HCT116 (cell line): Measurements from ENCODE around the gene FAM83G. TPM values are rescaled to one million over a fixed set of nuclear protein-coding genes. Genes with fewer than 3 reads are reported as not detected.

Experiments
- ATAC-seq: fragments of 200-7000 bp; cut with Tn5 transposase; 2 replicates; pipeline ENCODE4 v1.9.1; 2020; ENCODE audit warnings: mild to moderate bottlenecking, moderate library complexity
- BruUV-seq: library from RNA; stranded (reverse); fragments of 400-500 nt; replicated peaks from 2 replicates; lab custom pipeline; 2021; lab: Mats Ljungman, UMichigan
- CTCF ChIA-PET: fragments of 300-600 bp; sonication (Branson Sonifier 250); formaldehyde crosslinking; loops from one replicate; lab custom pipeline; 2021; ENCODE audit warnings: antibody characterized with exemption; lab: Charles Lee
- POLR2A ChIA-PET: fragments of 300-600, 350-600 bp; sonication (Branson Sonifier 250); formaldehyde crosslinking; loops from one replicate; lab custom pipeline; 2021; ENCODE audit warnings: antibody characterized with exemption; lab: Charles Lee
- RAD21 ChIA-PET, 2 experiments: fragments of 300-600 bp; sonication (Branson Sonifier 250); formaldehyde crosslinking; loops; one replicate each; lab custom pipeline; 2023; ENCODE audit warnings: low total read pairs in 2 of 2; ENCODE audit not compliant: uncharacterized antibody in 2 of 2, unreplicated experiment in 2 of 2, low non-redundant PET in 1 of 2; lab: Charles Lee
- DNase-seq: peaks from one replicate; pipeline ENCODE4 v3.0.0-alpha.2; 2010; ENCODE audit warnings: low read depth, low spot score
- H2AFZ ChIP-seq: fragments of 200-600 bp; shearing (Covaris generic), sonication (generic); 2 replicates; pipeline ENCODE4 v1.6.1; 2017; ENCODE audit warnings: low read depth, mixed run types, mixed read lengths, antibody characterized with exemption, low read length; ENCODE audit not compliant: poor library complexity, severe bottlenecking
- H3K27ac ChIP-seq: 2 replicates; pipeline ENCODE4 v1.5.1; 2012; ENCODE audit warnings: low read depth, low read length
- H3K27me3 ChIP-seq: fragments of 200-600 bp; sonication (generic); 2 replicates; pipeline ENCODE4 v1.6.1; 2016; ENCODE audit warnings: mixed run types, low read length, mixed read lengths; ENCODE audit not compliant: insufficient read depth
- H3K36me3 ChIP-seq, 2 experiments: fragments of 200-500 bp in 1 of 2; fragments of 200-600 bp in 1 of 2; sonication (Bioruptor generic) in 1 of 2; sonication (generic) in 1 of 2; 2 replicates each; pipeline versions ENCODE4 v1.5.1 to v1.6.1; 2014 to 2016; ENCODE audit warnings: low read length in 2 of 2, inconsistent platforms in 1 of 2, mixed read lengths in 1 of 2, mixed run types in 1 of 2; ENCODE audit not compliant: insufficient read depth in 2 of 2, control insufficient read depth in 1 of 2
- H3K4me1 ChIP-seq, 2 experiments: fragments of 200-600 bp in 1 of 2; sonication (generic) in 1 of 2; 2 replicates each; pipeline versions ENCODE4 v1.5.1 to v1.6.1; 2012 to 2017; ENCODE audit warnings: low read length in 2 of 2, inconsistent platforms in 1 of 2, mild to moderate bottlenecking in 1 of 2, mixed read lengths in 1 of 2, mixed run types in 1 of 2, moderate library complexity in 1 of 2; ENCODE audit not compliant: insufficient read depth in 2 of 2, control insufficient read depth in 1 of 2
- H3K4me2 ChIP-seq: fragments of 200-600 bp; sonication (generic); 2 replicates; pipeline ENCODE4 v1.6.1; 2017; ENCODE audit warnings: mixed run types, low read length, mixed read lengths
- H3K4me3 ChIP-seq, 2 experiments: fragments of 200-600 bp in 1 of 2; sonication (generic) in 1 of 2; replicated peaks in 1 of 2; 2 replicates each; pipeline ENCODE4 v1.5.1; 2011 to 2016; ENCODE audit warnings: low read length in 2 of 2, control low read depth in 1 of 2, low read depth in 1 of 2, mild to moderate bottlenecking in 1 of 2, mixed read lengths in 1 of 2, mixed run types in 1 of 2
- H3K79me2 ChIP-seq: fragments of 200-600 bp; sonication (generic); 2 replicates; pipeline ENCODE4 v1.6.1; 2017; ENCODE audit warnings: mild to moderate bottlenecking, mixed run types, low read length, moderate library complexity, mixed read lengths; ENCODE audit not compliant: insufficient read depth
- H3K9ac ChIP-seq: fragments of 200-600 bp; sonication (generic); 2 replicates; pipeline ENCODE4 v1.6.1; 2016; ENCODE audit warnings: low read length, mixed read lengths
- H3K9me2 ChIP-seq: fragments of 200-600 bp; sonication (generic), shearing (Covaris generic); 2 replicates; pipeline ENCODE4 v1.6.1; 2017; ENCODE audit warnings: mixed run types, mild to moderate bottlenecking, moderate library complexity; ENCODE audit not compliant: insufficient read depth
- H3K9me3 ChIP-seq, 2 experiments: fragments of 200-500 bp in 1 of 2; fragments of 200-600 bp in 1 of 2; sonication (Bioruptor generic) in 1 of 2; sonication (generic) in 1 of 2; 2 replicates each; pipeline ENCODE4 v1.6.1; 2014 to 2017; ENCODE audit warnings: low read length in 2 of 2, mixed read lengths in 2 of 2, inconsistent platforms in 1 of 2, low read depth in 1 of 2, mild to moderate bottlenecking in 1 of 2, mixed run types in 1 of 2, moderate library complexity in 1 of 2; ENCODE audit not compliant: control insufficient read depth in 1 of 2, insufficient read depth in 1 of 2
- H4K20me1 ChIP-seq: fragments of 200-600 bp; sonication (generic), shearing (Covaris generic); 2 replicates; pipeline ENCODE4 v1.6.1; 2017; ENCODE audit warnings: mixed run types, mild to moderate bottlenecking, moderate library complexity; ENCODE audit not compliant: insufficient read depth
- CBX3 ChIP-seq: IDR thresholded peaks from 2 replicates; pipeline ENCODE4 v1.6.1; 2012; ENCODE audit warnings: low read depth
- ELF1 ChIP-seq: IDR thresholded peaks from 2 replicates; pipeline ENCODE4 v1.6.1; 2012; ENCODE audit warnings: low read depth, borderline replicate concordance
- EZH2 ChIP-seq: fragments of 200-600 bp; sonication (generic); IDR thresholded peaks from 2 replicates; pipeline ENCODE4 v1.6.1; 2017; ENCODE audit warnings: antibody characterized with exemption, mixed run types
- EZH2phosphoT487 ChIP-seq: fragments of 200-600 bp; IDR thresholded peaks from 2 replicates; pipeline ENCODE4 v1.6.1; 2018; ENCODE audit warnings: antibody characterized with exemption, borderline replicate concordance
- FOSL1 ChIP-seq: IDR thresholded peaks from 2 replicates; pipeline ENCODE4 v1.6.1; 2012; ENCODE audit warnings: low read depth
- POLR2A ChIP-seq: IDR thresholded peaks from 2 replicates; pipeline ENCODE4 v1.7.0; 2011; ENCODE audit warnings: borderline replicate concordance; ENCODE audit not compliant: insufficient read depth, insufficient read length; ENCODE audit errors: extremely low read depth
- POLR2AphosphoS5 ChIP-seq: IDR thresholded peaks from 2 replicates; pipeline ENCODE4 v1.6.1; 2011; ENCODE audit warnings: mild to moderate bottlenecking, low read depth, low read length, moderate library complexity
- SIN3A ChIP-seq: IDR thresholded peaks from 2 replicates; pipeline ENCODE4 v1.6.1; 2012; ENCODE audit warnings: low read depth
- SP1 ChIP-seq: IDR thresholded peaks from 2 replicates; pipeline ENCODE4 v1.6.1; 2012; ENCODE audit warnings: low read depth
- TCF7L2 ChIP-seq: IDR thresholded peaks from 2 replicates; pipeline ENCODE4 v1.7.0; 2011; ENCODE audit warnings: borderline replicate concordance, inconsistent platforms; ENCODE audit not compliant: insufficient read depth, insufficient read length; ENCODE audit errors: extremely low read depth
- ZFX ChIP-seq: fragments of 450-650 bp; IDR thresholded peaks from 2 replicates; pipeline ENCODE4 v1.6.1; 2017
- ZNF274 ChIP-seq: fragments of 200-500 bp; sonication (Bioruptor generic); IDR thresholded peaks from 2 replicates; pipeline ENCODE4 v1.6.1; 2014; ENCODE audit warnings: mild to moderate bottlenecking, low read depth, low read length, inconsistent platforms
- intact Hi-C: fragments of 100-400 bp; cut with micrococcal nuclease; formaldehyde crosslinking; loops from 2 replicates; pipeline ENCODE4 v1.10.0; 2022
- total RNA-seq: library from RNA; stranded (reverse); gene quantifications from one replicate; pipeline ENCODE4 v1.2.1, GENCODE V29; 2021; ENCODE audit not compliant: unreplicated experiment
- TF ChIP-seq, protein P1 (sequence below), 3 experiments: fragments of 200-600 bp in 1 of 3; sonication (generic) in 1 of 3; IDR thresholded peaks in 2 of 3; conservative IDR thresholded peaks in 1 of 3; 2 replicates each; pipeline ENCODE4 v1.5.1; 2012 to 2017; ENCODE audit warnings: low read depth in 2 of 3, low read length in 2 of 3, antibody characterized with exemption in 1 of 3, borderline replicate concordance in 1 of 3, control low read depth in 1 of 3, mild to moderate bottlenecking in 1 of 3, mixed read lengths in 1 of 3, mixed run types in 1 of 3, moderate library complexity in 1 of 3; ENCODE audit not compliant: insufficient read depth in 1 of 3
- TF ChIP-seq, protein P2 (sequence below): IDR thresholded peaks from 2 replicates; pipeline ENCODE4 v1.6.1; 2012
- TF ChIP-seq, protein P3 (sequence below): IDR thresholded peaks from 2 replicates; pipeline ENCODE4 v1.6.1; 2011; ENCODE audit warnings: mild to moderate bottlenecking, low read length, moderate library complexity; ENCODE audit not compliant: insufficient replicate concordance; ENCODE audit errors: extremely low read depth

Gene FAM83G
- total RNA-seq, 1 experiment from 2014 or later, result 33.9 TPM

DNA sequence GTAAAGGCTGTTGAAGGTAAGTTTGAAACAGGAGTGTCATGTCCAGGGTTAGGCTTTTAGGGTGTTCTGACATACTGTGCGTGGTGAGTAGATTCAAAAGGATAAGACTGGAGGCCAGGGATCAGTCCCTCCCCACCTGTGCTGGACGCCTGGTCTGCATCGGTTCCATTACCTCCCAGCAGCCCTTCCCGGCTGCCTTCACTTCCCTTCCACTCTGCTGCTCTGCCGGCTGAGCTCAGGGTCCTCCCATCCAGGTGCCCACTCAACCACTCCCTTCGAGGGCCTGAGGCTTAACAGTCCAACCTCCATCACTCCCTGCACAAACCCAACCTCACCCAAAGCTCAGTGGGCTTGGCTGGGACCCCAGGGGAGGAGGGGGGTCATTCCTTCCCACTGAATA lies 56.7 kb downstream of the FAM83G start:
- Histone ChIP-seq H4K20me1 (no peaks in the 10 kb centered on the region), H3K27ac (no peak overlapping the region), H3K27me3 (no peaks in the 10 kb centered on the region), H3K9me3 (no peaks in the 10 kb centered on the region), H3K4me3 (no peak overlapping the region), H2AFZ (no peak overlapping the region), H3K36me3 (no peaks in the 10 kb centered on the region), H3K9ac (no peak overlapping the region), H3K9me2 (no peaks in the 10 kb centered on the region), H3K4me1 (no peaks in the 10 kb centered on the region)
- ChIA-PET POLR2A (no interaction called here), RAD21 (no interaction called here)
- BruUV-seq, result no TSS peak
- intact Hi-C loops, result no loop called here
- TF ChIP-seq EZH2, result no peak
- TF ChIP-seq ZFX, result no peak
- no peak for TF ChIP-seq EZH2phosphoT487
- TF ChIP-seq, protein P1, sequence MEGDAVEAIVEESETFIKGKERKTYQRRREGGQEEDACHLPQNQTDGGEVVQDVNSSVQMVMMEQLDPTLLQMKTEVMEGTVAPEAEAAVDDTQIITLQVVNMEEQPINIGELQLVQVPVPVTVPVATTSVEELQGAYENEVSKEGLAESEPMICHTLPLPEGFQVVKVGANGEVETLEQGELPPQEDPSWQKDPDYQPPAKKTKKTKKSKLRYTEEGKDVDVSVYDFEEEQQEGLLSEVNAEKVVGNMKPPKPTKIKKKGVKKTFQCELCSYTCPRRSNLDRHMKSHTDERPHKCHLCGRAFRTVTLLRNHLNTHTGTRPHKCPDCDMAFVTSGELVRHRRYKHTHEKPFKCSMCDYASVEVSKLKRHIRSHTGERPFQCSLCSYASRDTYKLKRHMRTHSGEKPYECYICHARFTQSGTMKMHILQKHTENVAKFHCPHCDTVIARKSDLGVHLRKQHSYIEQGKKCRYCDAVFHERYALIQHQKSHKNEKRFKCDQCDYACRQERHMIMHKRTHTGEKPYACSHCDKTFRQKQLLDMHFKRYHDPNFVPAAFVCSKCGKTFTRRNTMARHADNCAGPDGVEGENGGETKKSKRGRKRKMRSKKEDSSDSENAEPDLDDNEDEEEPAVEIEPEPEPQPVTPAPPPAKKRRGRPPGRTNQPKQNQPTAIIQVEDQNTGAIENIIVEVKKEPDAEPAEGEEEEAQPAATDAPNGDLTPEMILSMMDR (IDR thresholded peaks at IDR 0.05 in 2 of 3, conservative IDR thresholded peaks at IDR 0.05 in 1 of 3; ENCODE audit: borderline replicate concordance in 1 of 3, insufficient read depth in 1 of 3, low read depth in 2 of 3, low read length in 2 of 3), result no peak
- TF ChIP-seq, protein P2, sequence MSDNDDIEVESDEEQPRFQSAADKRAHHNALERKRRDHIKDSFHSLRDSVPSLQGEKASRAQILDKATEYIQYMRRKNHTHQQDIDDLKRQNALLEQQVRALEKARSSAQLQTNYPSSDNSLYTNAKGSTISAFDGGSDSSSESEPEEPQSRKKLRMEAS, result no peak
- TF ChIP-seq POLR2A, result no peak
- no peak for TF ChIP-seq SIN3A
- TF ChIP-seq, protein P3, sequence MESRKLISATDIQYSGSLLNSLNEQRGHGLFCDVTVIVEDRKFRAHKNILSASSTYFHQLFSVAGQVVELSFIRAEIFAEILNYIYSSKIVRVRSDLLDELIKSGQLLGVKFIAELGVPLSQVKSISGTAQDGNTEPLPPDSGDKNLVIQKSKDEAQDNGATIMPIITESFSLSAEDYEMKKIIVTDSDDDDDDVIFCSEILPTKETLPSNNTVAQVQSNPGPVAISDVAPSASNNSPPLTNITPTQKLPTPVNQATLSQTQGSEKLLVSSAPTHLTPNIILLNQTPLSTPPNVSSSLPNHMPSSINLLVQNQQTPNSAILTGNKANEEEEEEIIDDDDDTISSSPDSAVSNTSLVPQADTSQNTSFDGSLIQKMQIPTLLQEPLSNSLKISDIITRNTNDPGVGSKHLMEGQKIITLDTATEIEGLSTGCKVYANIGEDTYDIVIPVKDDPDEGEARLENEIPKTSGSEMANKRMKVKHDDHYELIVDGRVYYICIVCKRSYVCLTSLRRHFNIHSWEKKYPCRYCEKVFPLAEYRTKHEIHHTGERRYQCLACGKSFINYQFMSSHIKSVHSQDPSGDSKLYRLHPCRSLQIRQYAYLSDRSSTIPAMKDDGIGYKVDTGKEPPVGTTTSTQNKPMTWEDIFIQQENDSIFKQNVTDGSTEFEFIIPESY, result no peak
- no peak for TF ChIP-seq SP1
- no peak for TF ChIP-seq FOSL1
- TF ChIP-seq POLR2AphosphoS5, result no peak
- no peak for TF ChIP-seq ZNF274
- no peak for TF ChIP-seq CBX3
- no peak for TF ChIP-seq ELF1
- TF ChIP-seq TCF7L2, result no peak
- TF ChIP-seq, all 23 proteins: peak for 0
- Histone ChIP-seq H3K4me2 (no peak overlapping the region), H3K79me2 (no peaks in the 10 kb centered on the region)
- DNase-seq, result no peak
- CTCF ChIA-PET, result no interaction called here
- no peak for ATAC-seq
